Measurements from ENCODE around the gene TSR3.

DNA sequence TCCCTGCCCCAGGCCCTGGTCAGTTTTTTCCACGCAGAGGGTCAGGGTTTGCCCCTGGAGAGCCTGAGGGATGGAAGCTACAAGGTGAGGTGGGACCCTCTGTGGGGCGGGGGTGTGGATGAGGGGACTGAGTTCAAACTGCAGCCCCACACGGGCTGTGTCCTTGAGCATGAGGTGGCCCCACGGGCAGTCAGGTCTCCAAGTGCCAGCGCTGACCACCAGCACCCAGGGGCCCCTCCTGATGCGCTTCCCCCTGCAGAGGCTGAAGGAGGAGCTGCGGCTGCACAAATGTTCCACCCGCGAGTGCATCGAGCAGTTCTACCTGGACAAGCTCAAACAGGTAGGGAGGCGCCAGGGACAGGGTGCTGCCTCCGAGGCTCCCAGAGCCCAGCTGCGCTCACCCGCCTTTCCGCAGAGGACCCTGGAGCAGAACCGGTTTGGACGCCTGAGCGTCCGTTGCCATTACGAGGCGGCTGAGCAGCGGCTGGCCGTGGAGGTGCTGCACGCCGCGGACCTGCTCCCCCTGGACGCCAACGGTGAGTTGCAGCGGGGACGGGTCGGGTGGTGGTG lies 4.3 kb downstream of the TSR3 start:
- TF ChIP-seq, protein P1, sequence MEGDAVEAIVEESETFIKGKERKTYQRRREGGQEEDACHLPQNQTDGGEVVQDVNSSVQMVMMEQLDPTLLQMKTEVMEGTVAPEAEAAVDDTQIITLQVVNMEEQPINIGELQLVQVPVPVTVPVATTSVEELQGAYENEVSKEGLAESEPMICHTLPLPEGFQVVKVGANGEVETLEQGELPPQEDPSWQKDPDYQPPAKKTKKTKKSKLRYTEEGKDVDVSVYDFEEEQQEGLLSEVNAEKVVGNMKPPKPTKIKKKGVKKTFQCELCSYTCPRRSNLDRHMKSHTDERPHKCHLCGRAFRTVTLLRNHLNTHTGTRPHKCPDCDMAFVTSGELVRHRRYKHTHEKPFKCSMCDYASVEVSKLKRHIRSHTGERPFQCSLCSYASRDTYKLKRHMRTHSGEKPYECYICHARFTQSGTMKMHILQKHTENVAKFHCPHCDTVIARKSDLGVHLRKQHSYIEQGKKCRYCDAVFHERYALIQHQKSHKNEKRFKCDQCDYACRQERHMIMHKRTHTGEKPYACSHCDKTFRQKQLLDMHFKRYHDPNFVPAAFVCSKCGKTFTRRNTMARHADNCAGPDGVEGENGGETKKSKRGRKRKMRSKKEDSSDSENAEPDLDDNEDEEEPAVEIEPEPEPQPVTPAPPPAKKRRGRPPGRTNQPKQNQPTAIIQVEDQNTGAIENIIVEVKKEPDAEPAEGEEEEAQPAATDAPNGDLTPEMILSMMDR (IDR thresholded peaks at IDR 0.05; ENCODE audit: low read depth, low read length, poor library complexity, severe bottlenecking), result no peak
- TF ChIP-seq EZH2phosphoT487 (IDR thresholded peaks at IDR 0.05; ENCODE audit: borderline replicate concordance, low read length), result no peak
